ENCODE measurements around the gene CRADD.

DNA sequence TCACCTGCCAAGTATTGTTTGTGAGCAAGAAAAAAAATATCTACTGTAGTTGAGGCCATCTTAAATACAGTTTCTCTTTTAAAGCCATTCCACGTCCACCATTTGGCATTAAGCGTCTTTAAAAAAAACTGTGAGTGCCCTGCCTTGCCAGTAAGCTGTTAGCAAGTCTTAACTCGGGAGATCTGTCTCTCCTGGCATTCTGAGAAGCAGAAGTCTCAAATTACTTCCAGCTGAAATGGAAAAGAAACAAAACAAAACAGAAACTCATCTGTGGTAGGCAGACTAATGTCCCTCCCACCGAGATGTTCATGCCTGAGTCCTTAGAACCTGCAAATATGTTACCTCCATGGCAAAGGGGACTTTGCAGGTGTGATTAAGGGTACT lies 126.2 kb downstream of the CRADD start:
- no peak for TF ChIP-seq EP300 (IDR thresholded peaks at IDR 0.05; ENCODE audit: borderline replicate concordance)
- TF ChIP-seq TAF1 (IDR thresholded peaks at IDR 0.05; ENCODE audit: low read depth): no peak
- TF ChIP-seq, protein P1, sequence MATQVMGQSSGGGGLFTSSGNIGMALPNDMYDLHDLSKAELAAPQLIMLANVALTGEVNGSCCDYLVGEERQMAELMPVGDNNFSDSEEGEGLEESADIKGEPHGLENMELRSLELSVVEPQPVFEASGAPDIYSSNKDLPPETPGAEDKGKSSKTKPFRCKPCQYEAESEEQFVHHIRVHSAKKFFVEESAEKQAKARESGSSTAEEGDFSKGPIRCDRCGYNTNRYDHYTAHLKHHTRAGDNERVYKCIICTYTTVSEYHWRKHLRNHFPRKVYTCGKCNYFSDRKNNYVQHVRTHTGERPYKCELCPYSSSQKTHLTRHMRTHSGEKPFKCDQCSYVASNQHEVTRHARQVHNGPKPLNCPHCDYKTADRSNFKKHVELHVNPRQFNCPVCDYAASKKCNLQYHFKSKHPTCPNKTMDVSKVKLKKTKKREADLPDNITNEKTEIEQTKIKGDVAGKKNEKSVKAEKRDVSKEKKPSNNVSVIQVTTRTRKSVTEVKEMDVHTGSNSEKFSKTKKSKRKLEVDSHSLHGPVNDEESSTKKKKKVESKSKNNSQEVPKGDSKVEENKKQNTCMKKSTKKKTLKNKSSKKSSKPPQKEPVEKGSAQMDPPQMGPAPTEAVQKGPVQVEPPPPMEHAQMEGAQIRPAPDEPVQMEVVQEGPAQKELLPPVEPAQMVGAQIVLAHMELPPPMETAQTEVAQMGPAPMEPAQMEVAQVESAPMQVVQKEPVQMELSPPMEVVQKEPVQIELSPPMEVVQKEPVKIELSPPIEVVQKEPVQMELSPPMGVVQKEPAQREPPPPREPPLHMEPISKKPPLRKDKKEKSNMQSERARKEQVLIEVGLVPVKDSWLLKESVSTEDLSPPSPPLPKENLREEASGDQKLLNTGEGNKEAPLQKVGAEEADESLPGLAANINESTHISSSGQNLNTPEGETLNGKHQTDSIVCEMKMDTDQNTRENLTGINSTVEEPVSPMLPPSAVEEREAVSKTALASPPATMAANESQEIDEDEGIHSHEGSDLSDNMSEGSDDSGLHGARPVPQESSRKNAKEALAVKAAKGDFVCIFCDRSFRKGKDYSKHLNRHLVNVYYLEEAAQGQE (IDR thresholded peaks at IDR 0.05; ENCODE audit: low read depth): no peak
- no peak for TF ChIP-seq FOXM1 (IDR thresholded peaks at IDR 0.05; ENCODE audit: borderline replicate concordance, low read depth)
- TF ChIP-seq ZBTB7A (IDR thresholded peaks at IDR 0.05; ENCODE audit: low read depth): no peak
- no peak for TF ChIP-seq RAD21 (IDR thresholded peaks at IDR 0.05; ENCODE audit: low read depth)
- TF ChIP-seq, protein P2, sequence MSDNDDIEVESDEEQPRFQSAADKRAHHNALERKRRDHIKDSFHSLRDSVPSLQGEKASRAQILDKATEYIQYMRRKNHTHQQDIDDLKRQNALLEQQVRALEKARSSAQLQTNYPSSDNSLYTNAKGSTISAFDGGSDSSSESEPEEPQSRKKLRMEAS (IDR thresholded peaks at IDR 0.05): no peak
- no peak for TF ChIP-seq EGR1 (IDR thresholded peaks at IDR 0.05)
